HepG2 (cell line): ENCODE data around the gene VPS50.

Source experiments
- CBFB ChIP-seq: sonication (generic); formaldehyde crosslinking; IDR thresholded peaks from 2 replicates; pipeline ENCODE4 v1.4.0; 2020; ENCODE audit warnings: missing genetic modification reagents
- RAD21 ChIP-seq: fragments of 450-650 bp; formaldehyde crosslinking; IDR thresholded peaks from 2 replicates; pipeline ENCODE4 v1.5.0; 2020; ENCODE audit warnings: mild to moderate bottlenecking
- TCF7L2 ChIP-seq: IDR thresholded peaks from 2 replicates; pipeline ENCODE4 v1.6.1; 2011; ENCODE audit warnings: mild to moderate bottlenecking, low read depth, low read length, moderate library complexity
- TIGD3 ChIP-seq: sonication (generic); formaldehyde crosslinking; IDR thresholded peaks from 2 replicates; pipeline ENCODE4 v1.5.1; 2020; ENCODE audit warnings: mild to moderate bottlenecking, missing genetic modification reagents, borderline replicate concordance
- WIZ ChIP-seq: sonication (generic); formaldehyde crosslinking; IDR thresholded peaks from 2 replicates; pipeline ENCODE4 v1.5.1; 2020; ENCODE audit warnings: mild to moderate bottlenecking, missing genetic modification reagents
- ZNF142 ChIP-seq: sonication (generic); formaldehyde crosslinking; IDR thresholded peaks from 2 replicates; pipeline ENCODE4 v1.4.0; 2020; ENCODE audit warnings: missing genetic modification reagents
- TF ChIP-seq, protein P1 (sequence below), 2 experiments: IDR thresholded peaks; 2 replicates each; pipeline ENCODE4 v1.6.1; 2011 to 2012; ENCODE audit warnings: low read length in 2 of 2, borderline replicate concordance in 1 of 2, low read depth in 1 of 2, mild to moderate bottlenecking in 1 of 2, moderate library complexity in 1 of 2
- TF ChIP-seq, protein P2 (sequence below): sonication (generic); formaldehyde crosslinking; IDR thresholded peaks from 2 replicates; pipeline ENCODE4 v1.8.1; 2022; ENCODE audit warnings: low read depth, mild to moderate bottlenecking, missing genetic modification reagents
- TF ChIP-seq, protein P3 (sequence below): sonication (generic); formaldehyde crosslinking; IDR thresholded peaks from 2 replicates; pipeline ENCODE4 v1.8.0; 2022; ENCODE audit warnings: mild to moderate bottlenecking, missing genetic modification reagents

- no peak for TF ChIP-seq TIGD3
- TF ChIP-seq, protein P1, sequence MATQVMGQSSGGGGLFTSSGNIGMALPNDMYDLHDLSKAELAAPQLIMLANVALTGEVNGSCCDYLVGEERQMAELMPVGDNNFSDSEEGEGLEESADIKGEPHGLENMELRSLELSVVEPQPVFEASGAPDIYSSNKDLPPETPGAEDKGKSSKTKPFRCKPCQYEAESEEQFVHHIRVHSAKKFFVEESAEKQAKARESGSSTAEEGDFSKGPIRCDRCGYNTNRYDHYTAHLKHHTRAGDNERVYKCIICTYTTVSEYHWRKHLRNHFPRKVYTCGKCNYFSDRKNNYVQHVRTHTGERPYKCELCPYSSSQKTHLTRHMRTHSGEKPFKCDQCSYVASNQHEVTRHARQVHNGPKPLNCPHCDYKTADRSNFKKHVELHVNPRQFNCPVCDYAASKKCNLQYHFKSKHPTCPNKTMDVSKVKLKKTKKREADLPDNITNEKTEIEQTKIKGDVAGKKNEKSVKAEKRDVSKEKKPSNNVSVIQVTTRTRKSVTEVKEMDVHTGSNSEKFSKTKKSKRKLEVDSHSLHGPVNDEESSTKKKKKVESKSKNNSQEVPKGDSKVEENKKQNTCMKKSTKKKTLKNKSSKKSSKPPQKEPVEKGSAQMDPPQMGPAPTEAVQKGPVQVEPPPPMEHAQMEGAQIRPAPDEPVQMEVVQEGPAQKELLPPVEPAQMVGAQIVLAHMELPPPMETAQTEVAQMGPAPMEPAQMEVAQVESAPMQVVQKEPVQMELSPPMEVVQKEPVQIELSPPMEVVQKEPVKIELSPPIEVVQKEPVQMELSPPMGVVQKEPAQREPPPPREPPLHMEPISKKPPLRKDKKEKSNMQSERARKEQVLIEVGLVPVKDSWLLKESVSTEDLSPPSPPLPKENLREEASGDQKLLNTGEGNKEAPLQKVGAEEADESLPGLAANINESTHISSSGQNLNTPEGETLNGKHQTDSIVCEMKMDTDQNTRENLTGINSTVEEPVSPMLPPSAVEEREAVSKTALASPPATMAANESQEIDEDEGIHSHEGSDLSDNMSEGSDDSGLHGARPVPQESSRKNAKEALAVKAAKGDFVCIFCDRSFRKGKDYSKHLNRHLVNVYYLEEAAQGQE (IDR thresholded peaks at IDR 0.05; ENCODE audit: borderline replicate concordance in 1 of 2, low read depth in 1 of 2, low read length in 2 of 2), result no peak
- TF ChIP-seq RAD21 (CRISPR knock-in tag), result no peak
- no peak for TF ChIP-seq ZNF142
- TF ChIP-seq, protein P2, sequence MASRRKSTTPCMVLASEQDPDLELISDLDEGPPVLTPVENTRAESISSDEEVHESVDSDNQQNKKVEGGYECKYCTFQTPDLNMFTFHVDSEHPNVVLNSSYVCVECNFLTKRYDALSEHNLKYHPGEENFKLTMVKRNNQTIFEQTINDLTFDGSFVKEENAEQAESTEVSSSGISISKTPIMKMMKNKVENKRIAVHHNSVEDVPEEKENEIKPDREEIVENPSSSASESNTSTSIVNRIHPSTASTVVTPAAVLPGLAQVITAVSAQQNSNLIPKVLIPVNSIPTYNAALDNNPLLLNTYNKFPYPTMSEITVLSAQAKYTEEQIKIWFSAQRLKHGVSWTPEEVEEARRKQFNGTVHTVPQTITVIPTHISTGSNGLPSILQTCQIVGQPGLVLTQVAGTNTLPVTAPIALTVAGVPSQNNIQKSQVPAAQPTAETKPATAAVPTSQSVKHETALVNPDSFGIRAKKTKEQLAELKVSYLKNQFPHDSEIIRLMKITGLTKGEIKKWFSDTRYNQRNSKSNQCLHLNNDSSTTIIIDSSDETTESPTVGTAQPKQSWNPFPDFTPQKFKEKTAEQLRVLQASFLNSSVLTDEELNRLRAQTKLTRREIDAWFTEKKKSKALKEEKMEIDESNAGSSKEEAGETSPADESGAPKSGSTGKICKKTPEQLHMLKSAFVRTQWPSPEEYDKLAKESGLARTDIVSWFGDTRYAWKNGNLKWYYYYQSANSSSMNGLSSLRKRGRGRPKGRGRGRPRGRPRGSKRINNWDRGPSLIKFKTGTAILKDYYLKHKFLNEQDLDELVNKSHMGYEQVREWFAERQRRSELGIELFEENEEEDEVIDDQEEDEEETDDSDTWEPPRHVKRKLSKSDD (CRISPR knock-in tag), result no peak
- TF ChIP-seq TCF7L2, result no peak
- no peak for TF ChIP-seq CBFB (CRISPR knock-in tag)
- no peak for TF ChIP-seq WIZ (CRISPR knock-in tag)
- TF ChIP-seq, protein P3, sequence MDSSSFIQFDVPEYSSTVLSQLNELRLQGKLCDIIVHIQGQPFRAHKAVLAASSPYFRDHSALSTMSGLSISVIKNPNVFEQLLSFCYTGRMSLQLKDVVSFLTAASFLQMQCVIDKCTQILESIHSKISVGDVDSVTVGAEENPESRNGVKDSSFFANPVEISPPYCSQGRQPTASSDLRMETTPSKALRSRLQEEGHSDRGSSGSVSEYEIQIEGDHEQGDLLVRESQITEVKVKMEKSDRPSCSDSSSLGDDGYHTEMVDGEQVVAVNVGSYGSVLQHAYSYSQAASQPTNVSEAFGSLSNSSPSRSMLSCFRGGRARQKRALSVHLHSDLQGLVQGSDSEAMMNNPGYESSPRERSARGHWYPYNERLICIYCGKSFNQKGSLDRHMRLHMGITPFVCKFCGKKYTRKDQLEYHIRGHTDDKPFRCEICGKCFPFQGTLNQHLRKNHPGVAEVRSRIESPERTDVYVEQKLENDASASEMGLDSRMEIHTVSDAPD (CRISPR knock-in tag), result no peak
These were observed 129.7 kb downstream of the VPS50 start for GRCh38 chr7:93361853-93362252.
